ENCODE results near the gene SMG6.

The SMG6 gene

GRCh38 chr17:2067048-2067561, 236.5 kb downstream of the SMG6 start:
- H3K9me3 ChIP-seq (ENCODE audit: control insufficient read depth, insufficient read depth, low read depth, low read length), result no peaks in the 10 kb centered on the region
- peaks cover 0 to 77% of the 10 kb centered on the region in 2 experiments; a peak in 1 of 3 replicates for H3K36me3 ChIP-seq (ENCODE audit: control insufficient read depth in 2 of 2, insufficient read depth in 1 of 2, low read length in 2 of 2)
- H3K27ac ChIP-seq (ENCODE audit: extremely low read depth, low read depth, low read length), result peak overlapping the region; percentile 16; the same call in 1 of the 2 replicates
- POLR2A ChIA-PET, result no interaction called here
- no peak for TF ChIP-seq TRIM28 (IDR thresholded peaks at IDR 0.05; ENCODE audit: borderline replicate concordance, low read length)
- TF ChIP-seq INSM2 (tag by site-specific recombination; IDR thresholded peaks at IDR 0.05), result no peak
- no peak for TF ChIP-seq EGR2 (tag by site-specific recombination; IDR thresholded peaks at IDR 0.05; ENCODE audit: low read depth)
- TF ChIP-seq ZNF362 (tag by site-specific recombination; IDR thresholded peaks at IDR 0.05), result no peak
- TF ChIP-seq ZNF169 (tag by site-specific recombination; IDR thresholded peaks at IDR 0.05), result no peak
- TF ChIP-seq ZNF354C (tag by site-specific recombination; IDR thresholded peaks at IDR 0.05; ENCODE audit: borderline replicate concordance, low read depth), result no peak
- no peak for TF ChIP-seq ZNF747 (tag by site-specific recombination; IDR thresholded peaks at IDR 0.05)
- TF ChIP-seq ZNF26 (tag by site-specific recombination; IDR thresholded peaks at IDR 0.05), result no peak
- no peak for TF ChIP-seq ZNF561 (tag by site-specific recombination; IDR thresholded peaks at IDR 0.05; ENCODE audit: borderline replicate concordance)
- no peak for TF ChIP-seq ZNF843 (tag by site-specific recombination; IDR thresholded peaks at IDR 0.05)
- no peak for TF ChIP-seq ZNF626 (tag by site-specific recombination; IDR thresholded peaks at IDR 0.05)
- no peak for TF ChIP-seq ZNF707 (tag by site-specific recombination; IDR thresholded peaks at IDR 0.05)
- TF ChIP-seq ZNF324 (tag by site-specific recombination; IDR thresholded peaks at IDR 0.05), result no peak
- no peak for TF ChIP-seq ZNF37A (tag by site-specific recombination; IDR thresholded peaks at IDR 0.05)
- no peak for TF ChIP-seq ZNF558 (tag by site-specific recombination; IDR thresholded peaks at IDR 0.05)
- TF ChIP-seq ZBTB6 (tag by site-specific recombination; IDR thresholded peaks at IDR 0.05), result no peak
- no peak for TF ChIP-seq BCL6B (tag by site-specific recombination; IDR thresholded peaks at IDR 0.05)
- no peak for TF ChIP-seq TSHZ1 (tag by site-specific recombination; IDR thresholded peaks at IDR 0.05; ENCODE audit: borderline replicate concordance)
- CTCF ChIA-PET, result interaction anchor here (1.0 to 1.3 kb wide), 4 partner anchors 9 to 178 kb away, joined by 3 to 4 read pairs (median 4); no protein-coding TSS in a partner anchor
- no peak overlapping the region for H3K4me3 ChIP-seq (ENCODE audit: low read depth, low read length)
- H3K4me1 ChIP-seq (ENCODE audit: control insufficient read depth, insufficient read depth, low read length), result no peaks in the 10 kb centered on the region; the same call in 1 of the 2 replicates
